ENCODE data around the gene HOXA13. TPM values are rescaled to one million over a fixed set of nuclear protein-coding genes. Genes with fewer than 3 reads are reported as not detected.

The HOXA13 gene
- polyA plus RNA-seq, 1 donor from 2014 or later, result not detected

- Histone ChIP-seq H3K79me2 (replicated peaks; ENCODE audit: insufficient read depth, low read length) (no peaks in the 10 kb centered on the region), H3K4me3 (ENCODE audit: low read length) (no peak overlapping the region), H3K9me2 (ENCODE audit: insufficient read depth, low read length) (no peaks in the 10 kb centered on the region), H3K36me3 (ENCODE audit: insufficient read depth, low read length) (no peaks in the 10 kb centered on the region), H3K9me3 (ENCODE audit: low read length) (peaks cover 32% of the 10 kb centered on the region), H3K27me3 (ENCODE audit: insufficient read depth, low read depth, low read length) (peaks cover 99% of the 10 kb centered on the region), H3K4me2 (ENCODE audit: low read length) (no peak overlapping the region), H4K20me1 (ENCODE audit: insufficient read depth) (no peaks in the 10 kb centered on the region), H2AFZ (ENCODE audit: low read depth, low read length) (no peak overlapping the region), H3F3A (ENCODE audit: insufficient read depth, low read length, poor library complexity, severe bottlenecking) (no peaks in the 10 kb centered on the region), H3K27ac (ENCODE audit: low read length) (no peak overlapping the region), H3K9ac (ENCODE audit: low read length) (no peak overlapping the region)
- TF ChIP-seq TAF1 (IDR thresholded peaks at IDR 0.05; ENCODE audit: low read depth) (no peak), SMC3 (conservative IDR thresholded peaks at IDR 0.05; ENCODE audit: poor library complexity) (no peak), RAD21 (conservative IDR thresholded peaks at IDR 0.05) (no peak), EZH2 (IDR thresholded peaks at IDR 0.05; ENCODE audit: borderline replicate concordance, insufficient read depth, low read length, poor library complexity, severe bottlenecking) (no peak), EP300 (conservative IDR thresholded peaks at IDR 0.05; ENCODE audit: poor library complexity, severe bottlenecking) (no peak), MXI1 (conservative IDR thresholded peaks at IDR 0.05; ENCODE audit: poor library complexity, severe bottlenecking) (no peak), REST (IDR thresholded peaks at IDR 0.05; ENCODE audit: borderline replicate concordance) (no peak), POLR2AphosphoS5 (IDR thresholded peaks at IDR 0.05) (no peak), CTCF (IDR thresholded peaks at IDR 0.05; ENCODE audit: poor library complexity, severe bottlenecking) (no peak)
These were observed 42.8 kb downstream of the HOXA13 start for GRCh38 chr7:27156916-27157701.

GRCh38 chr7:27156508-27156898 is 43.4 kb downstream of the HOXA13 start, which contains the start of gene HOXA7:
HOXA7 (minus strand) TSS chr7:27156675; CDS start chr7:27156545, 130 bp downstream.
- no peak for TF ChIP-seq RAD21 (conservative IDR thresholded peaks at IDR 0.05)
- no peaks in the 10 kb centered on the region for H4K20me1 ChIP-seq (ENCODE audit: insufficient read depth)
- no peak within 1 kb of the TSS for H3K27ac ChIP-seq (ENCODE audit: low read length)
- no peak within 1 kb of the TSS for H3K4me2 ChIP-seq (ENCODE audit: low read length)
- H3F3A ChIP-seq (ENCODE audit: insufficient read depth, low read length, poor library complexity, severe bottlenecking), result no peaks in the 10 kb centered on the region
- H3K4me3 ChIP-seq (ENCODE audit: low read length), result peak within 1 kb of the TSS; percentile 25
- H3K9me2 ChIP-seq (ENCODE audit: insufficient read depth, low read length), result no peaks in the 10 kb centered on the region
- H2AFZ ChIP-seq (ENCODE audit: low read depth, low read length), result no peak within 1 kb of the TSS
- H3K36me3 ChIP-seq (ENCODE audit: insufficient read depth, low read length), result no peaks in the 10 kb centered on the region
- H3K9me3 ChIP-seq (ENCODE audit: low read length), result peaks cover 37% of the 10 kb centered on the region
- H3K79me2 ChIP-seq (replicated peaks; ENCODE audit: insufficient read depth, low read length), result no peaks in the 10 kb centered on the region
- peaks cover 99% of the 10 kb centered on the region for H3K27me3 ChIP-seq (ENCODE audit: insufficient read depth, low read depth, low read length)
- no peak within 1 kb of the TSS for H3K9ac ChIP-seq (ENCODE audit: low read length)

All from neural cell (in vitro differentiated cells).